ENCODE data around the gene OR1I1. TPM values are rescaled to one million over a fixed set of nuclear protein-coding genes. Genes with fewer than 3 reads are reported as not detected.

Gene OR1I1
- total RNA-seq, 2 donors from 2014 or later = not detected

GRCh38 chr19:15113245-15114152, 31.5 kb downstream of the OR1I1 start:
- intact Hi-C loops (cut with DNase I) = no loop called here
- ATAC-seq = no peak
- peak; percentile 50 for DNase-seq

- intact Hi-C loops (cut with DNase I) = no loop called here
- ATAC-seq = peak in 1 of 2 donors; percentile 45
These were observed 32.1 kb downstream of the OR1I1 start for GRCh38 chr19:15114153-15114540.

GRCh38 chr19:15115080-15115479, 33.1 kb downstream of the OR1I1 start:
- intact Hi-C loops (cut with DNase I) = no loop called here
- peak; percentile 70 to 79 for ATAC-seq

More at GRCh38 chr19:15114153-15114540, 32.1 kb downstream of the OR1I1 start:
- no peak for DNase-seq

GRCh38 chr19:15115762-15116615, 34.0 kb downstream of the OR1I1 start:
- intact Hi-C loops (cut with DNase I) = no loop called here
- no peak for ATAC-seq
- DNase-seq = no peak

More at GRCh38 chr19:15115080-15115479, 33.1 kb downstream of the OR1I1 start:
- DNase-seq = peak; percentile 85

- intact Hi-C loops (cut with DNase I) = no loop called here
- ATAC-seq (no peak), DNase-seq (no peak)
These were observed 34.8 kb downstream of the OR1I1 start for GRCh38 chr19:15116856-15117255.

- ATAC-seq (no peak), DNase-seq (no peak)
- intact Hi-C loops (cut with DNase I) = no loop called here
These were observed 36.2 kb downstream of the OR1I1 start for GRCh38 chr19:15118248-15118647.

- no peak for ATAC-seq
- intact Hi-C loops (cut with DNase I) = no loop called here
- DNase-seq = no peak
These were observed 36.9 kb downstream of the OR1I1 start for GRCh38 chr19:15118789-15119494.

GRCh38 chr19:15120135-15121026, 38.4 kb downstream of the OR1I1 start:
- no peak for DNase-seq
- intact Hi-C loops (cut with DNase I) = no loop called here
- no peak for ATAC-seq

GRCh38 chr19:15122331-15123030, 40.5 kb downstream of the OR1I1 start:
- intact Hi-C loops (cut with DNase I) = no loop called here
- ATAC-seq = no peak

GRCh38 chr19:15123031-15123890, 41.2 kb downstream of the OR1I1 start:
- no peak for DNase-seq
- intact Hi-C loops (cut with DNase I) = no loop called here
- no peak for ATAC-seq

More at GRCh38 chr19:15122331-15123030, 40.5 kb downstream of the OR1I1 start:
- DNase-seq = no peak

- intact Hi-C loops (cut with DNase I) = no loop called here
- ATAC-seq (peak; percentile 55 to 61), DNase-seq (peak; percentile 76)
These were observed 41.9 kb downstream of the OR1I1 start for GRCh38 chr19:15123900-15124299.

GRCh38 chr19:15124572-15125231, 42.7 kb downstream of the OR1I1 start:
- DNase-seq = peak; percentile 31
- intact Hi-C loops (cut with DNase I) = no loop called here
- peak; percentile 2 to 5 for ATAC-seq

- ATAC-seq (peak; percentile 94 to 96), DNase-seq (peak; percentile 99)
- intact Hi-C loops (cut with DNase I) = no loop called here
These were observed 43.4 kb downstream of the OR1I1 start for GRCh38 chr19:15125232-15126067.

GRCh38 chr19:15126131-15126910, 44.3 kb downstream of the OR1I1 start:
- intact Hi-C loops (cut with DNase I) = no loop called here
- DNase-seq = no peak
- no peak for ATAC-seq

Measured in left cardiac atrium (tissue), 4 donors.